Osteocyte (in vitro differentiated cells): ENCODE measurements around the gene BNIPL. TPM values are rescaled to one million over a fixed set of nuclear protein-coding genes. Genes with fewer than 3 reads are reported as not detected.

Experiments used
- DNase-seq: peaks from one replicate; pipeline ENCODE4 v3.0.0; 2021; ENCODE audit warnings: mixed read lengths; ENCODE audit not compliant: unreplicated experiment; ENCODE audit errors: extremely low spot score
- H3K27ac Mint-ChIP-seq: one replicate; pipeline ENCODE4 v1.8.0; 2021; ENCODE audit warnings: mild to moderate bottlenecking, mixed read lengths; ENCODE audit not compliant: unreplicated experiment
- H3K27me3 Mint-ChIP-seq: one replicate; pipeline ENCODE4 v1.8.0; 2021; ENCODE audit warnings: mixed read lengths; ENCODE audit not compliant: unreplicated experiment
- H3K36me3 Mint-ChIP-seq: one replicate; pipeline ENCODE4 v1.8.0; 2021; ENCODE audit warnings: mixed read lengths; ENCODE audit not compliant: unreplicated experiment
- H3K4me1 Mint-ChIP-seq: one replicate; pipeline ENCODE4 v1.8.0; 2021; ENCODE audit warnings: mixed read lengths; ENCODE audit not compliant: unreplicated experiment
- H3K4me3 Mint-ChIP-seq: one replicate; pipeline ENCODE4 v1.8.0; 2021; ENCODE audit warnings: mild to moderate bottlenecking, moderate library complexity, mixed read lengths; ENCODE audit not compliant: unreplicated experiment
- H3K9me3 Mint-ChIP-seq: one replicate; pipeline ENCODE4 v1.8.0; 2021; ENCODE audit warnings: mixed read lengths; ENCODE audit not compliant: unreplicated experiment
- CTCF ChIP-seq: fragments of 200-600 bp; sonication (generic); IDR thresholded peaks from 2 replicates; pipeline ENCODE4 v1.5.0; 2021; ENCODE audit warnings: antibody characterized with exemption, mild to moderate bottlenecking, moderate library complexity
- long read RNA-seq: library from polyadenylated mRNA; unstranded; transcript quantifications from one replicate; pipeline ENCODE4 v2.0.0, GENCODE V29; 2021
- total RNA-seq: library from RNA; stranded (reverse); gene quantifications from 2 replicates; pipeline ENCODE4 v1.2.1, GENCODE V29; 2021

Gene BNIPL, protein sequence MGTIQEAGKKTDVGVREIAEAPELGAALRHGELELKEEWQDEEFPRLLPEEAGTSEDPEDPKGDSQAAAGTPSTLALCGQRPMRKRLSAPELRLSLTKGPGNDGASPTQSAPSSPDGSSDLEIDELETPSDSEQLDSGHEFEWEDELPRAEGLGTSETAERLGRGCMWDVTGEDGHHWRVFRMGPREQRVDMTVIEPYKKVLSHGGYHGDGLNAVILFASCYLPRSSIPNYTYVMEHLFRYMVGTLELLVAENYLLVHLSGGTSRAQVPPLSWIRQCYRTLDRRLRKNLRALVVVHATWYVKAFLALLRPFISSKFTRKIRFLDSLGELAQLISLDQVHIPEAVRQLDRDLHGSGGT
- 0.55 and 0.81 TPM in 2 replicates for total RNA-seq
- long read RNA-seq, result 0 reads

DNA sequence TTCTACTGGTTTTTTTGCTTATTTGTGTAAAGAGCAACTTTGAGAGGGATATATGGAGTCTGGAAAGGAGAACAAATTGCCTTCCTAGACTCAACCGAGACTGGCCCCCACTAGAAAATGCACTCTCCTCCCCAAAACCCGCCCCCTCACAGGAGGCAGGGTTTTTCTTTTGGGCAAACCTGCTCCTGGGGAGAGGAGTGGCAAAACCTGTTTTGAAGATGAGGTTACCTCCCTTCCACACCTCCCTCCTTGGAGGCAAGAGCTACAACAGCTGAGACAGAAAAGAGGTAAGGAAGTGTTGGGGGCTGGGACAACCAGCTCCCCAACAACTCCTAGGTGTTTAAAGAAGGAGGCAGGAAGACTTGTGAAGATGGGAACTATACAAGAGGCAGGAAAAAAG, at the start of gene BNIPL:
Gene BNIPL, plus strand, starts transcription at position 231 of the 400 bp plus-strand sequence. Its CDS starts 140 bp downstream, at position 371.
- H3K27me3 Mint-ChIP-seq, result no peaks in the 10 kb centered on the region
- no peak for TF ChIP-seq CTCF
- no peak for DNase-seq
- no peak within 1 kb of the TSS for H3K4me3 Mint-ChIP-seq
- no peaks in the 10 kb centered on the region for H3K9me3 Mint-ChIP-seq
- H3K36me3 Mint-ChIP-seq, result peaks cover 27% of the 10 kb centered on the region
- no peaks in the 10 kb centered on the region for H3K4me1 Mint-ChIP-seq
- no peak within 1 kb of the TSS for H3K27ac Mint-ChIP-seq

GRCh38 chr1:150987924-150988323, 48.5 kb upstream of the BNIPL start:
- Mint-ChIP-seq H3K36me3 (no peaks in the 10 kb centered on the region), H3K27me3 (no peaks in the 10 kb centered on the region), H3K9me3 (no peaks in the 10 kb centered on the region), H3K4me1 (no peaks in the 10 kb centered on the region), H3K27ac (no peak overlapping the region), H3K4me3 (no peak overlapping the region)
- no peak for DNase-seq
- no peak for TF ChIP-seq CTCF

DNA sequence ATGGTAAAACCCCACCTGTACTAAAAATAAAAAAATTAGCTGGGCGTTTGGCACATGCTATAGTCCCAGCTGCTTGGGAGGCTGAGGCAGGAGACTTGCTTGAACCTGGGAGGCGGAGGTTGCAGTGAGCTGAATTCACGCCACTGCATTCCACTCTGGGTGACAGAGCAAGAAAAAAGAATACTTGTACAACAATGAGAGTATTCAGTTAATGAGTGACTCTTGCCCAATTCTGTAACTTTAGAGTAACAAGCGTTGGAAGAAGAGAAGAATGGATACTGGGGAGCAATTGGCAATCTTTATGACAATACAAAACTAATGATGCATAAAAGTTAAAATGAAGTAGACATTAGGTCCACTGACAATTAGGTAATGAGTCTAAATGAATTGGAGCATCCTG, 43.8 kb upstream of the BNIPL start:
- peaks cover 5% of the 10 kb centered on the region for H3K36me3 Mint-ChIP-seq
- no peaks in the 10 kb centered on the region for H3K27me3 Mint-ChIP-seq
- no peak overlapping the region for H3K27ac Mint-ChIP-seq
- no peak for TF ChIP-seq CTCF
- no peak overlapping the region for H3K4me3 Mint-ChIP-seq
- DNase-seq, result no peak
- H3K9me3 Mint-ChIP-seq, result no peaks in the 10 kb centered on the region
- H3K4me1 Mint-ChIP-seq, result peaks cover 2% of the 10 kb centered on the region

DNA sequence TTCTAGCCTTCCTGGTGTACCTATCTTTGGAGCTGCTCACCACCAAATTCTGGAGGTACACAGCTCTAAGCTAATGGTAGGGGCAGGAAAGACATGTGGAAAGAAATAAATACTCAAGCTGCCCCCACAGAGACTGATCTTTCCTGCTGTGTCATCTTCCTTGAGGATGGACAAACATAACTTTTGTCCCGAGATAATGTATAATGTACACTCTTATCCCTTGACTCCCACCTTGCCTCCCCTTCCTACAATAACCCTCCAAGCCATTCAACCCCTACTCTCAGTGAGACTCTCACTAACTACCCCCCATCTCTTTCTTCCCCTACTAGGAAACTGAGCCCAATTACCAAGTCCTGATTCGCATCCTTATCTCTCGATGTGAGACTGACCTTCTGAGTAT, 42.1 kb upstream of the BNIPL start:
- Mint-ChIP-seq H3K27me3 (no peaks in the 10 kb centered on the region), H3K4me1 (peaks cover 4% of the 10 kb centered on the region), H3K36me3 (peaks cover 9% of the 10 kb centered on the region), H3K9me3 (no peaks in the 10 kb centered on the region), H3K4me3 (no peak overlapping the region), H3K27ac (no peak overlapping the region)
- no peak for TF ChIP-seq CTCF
- DNase-seq, result no peak

DNA sequence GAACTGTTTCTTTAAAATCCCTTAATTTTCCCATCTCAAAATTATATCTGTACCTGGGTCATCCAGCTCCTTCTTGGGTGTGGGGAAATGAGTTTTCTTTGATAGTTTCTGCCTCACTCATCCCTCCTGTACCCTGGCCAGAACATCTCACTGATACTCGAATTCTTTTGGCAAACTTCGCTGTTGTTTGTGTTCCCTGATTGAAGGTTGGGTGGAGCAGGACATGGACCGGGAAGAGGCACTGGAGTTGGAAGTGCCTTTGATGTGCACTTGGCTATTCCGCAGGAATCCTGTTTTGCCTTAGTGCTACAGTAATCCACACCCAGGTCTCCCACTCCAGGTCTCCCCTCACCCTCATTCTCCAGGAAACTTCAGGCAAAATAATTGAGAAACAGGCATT, 40.9 kb upstream of the BNIPL start:
- TF ChIP-seq CTCF, result no peak
- Mint-ChIP-seq H3K27ac (no peak overlapping the region), H3K4me1 (peaks cover 4% of the 10 kb centered on the region), H3K4me3 (no peak overlapping the region), H3K36me3 (peaks cover 9% of the 10 kb centered on the region), H3K9me3 (no peaks in the 10 kb centered on the region), H3K27me3 (no peaks in the 10 kb centered on the region)
- no peak for DNase-seq
